ENCODE results near the gene ATF7. TPM values are rescaled to one million over a fixed set of nuclear protein-coding genes. Genes with fewer than 3 reads are reported as not detected.

The ATF7 gene
- total RNA-seq, 5 donors from 2014 or later (not counting 1 experiment from before 2014, with no cell fraction given) = 18.9 to 29.6 (median 27.1) TPM

DNA sequence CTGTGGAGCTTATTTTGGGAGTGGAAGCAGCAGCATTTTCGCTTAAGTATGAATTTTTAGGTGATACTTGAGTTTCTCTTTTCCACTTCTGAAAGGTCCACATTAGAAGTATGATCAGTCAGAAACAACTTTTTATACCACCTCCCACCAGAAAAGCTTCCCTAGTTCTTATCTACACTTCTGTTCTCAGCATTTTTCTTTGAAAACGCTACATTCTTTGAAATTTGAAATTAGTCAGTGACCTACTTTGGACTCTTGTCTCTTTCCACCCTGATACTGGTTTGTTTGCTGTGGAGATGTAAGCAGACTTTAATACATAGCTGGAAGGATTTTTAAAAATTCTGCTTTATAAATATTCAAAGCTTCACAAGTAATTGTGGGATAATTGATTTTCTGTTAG, 152.1 kb downstream of the ATF7 start:
- DNase-seq (no peak), ATAC-seq (replicated peaks in 1 of 4) (no peak)
- peaks cover 0 to 12% of the 10 kb centered on the region in 2 experiments for H3K4me1 ChIP-seq (ENCODE audit: control insufficient read depth in 1 of 2, extremely low read depth in 1 of 2, insufficient read depth in 2 of 2, low read length in 2 of 2)
- peaks cover 48 to 52% (median 50%) of the 10 kb centered on the region in 3 donors for H3K4me1 Mint-ChIP-seq
- peaks cover 47% of the 10 kb centered on the region for H3K36me3 Mint-ChIP-seq
- H3K27me3 ChIP-seq (replicated peaks in 1 of 2; ENCODE audit: control insufficient read depth in 2 of 2, extremely low read depth in 1 of 2, insufficient read depth in 2 of 2, low read length in 1 of 2) = no peaks in the 10 kb centered on the region
- no peaks in the 10 kb centered on the region for H3K9me3 ChIP-seq
- H3K27ac Mint-ChIP-seq = peak overlapping the region; percentile 86 to 91
- H3K9me3 Mint-ChIP-seq = no peaks in the 10 kb centered on the region
- H3K27ac ChIP-seq (ENCODE audit: low read length) = peak overlapping the region; percentile 30
- ChIA-PET POLR2A (interaction anchor here in 1 of 2 donors (0.9 to 1.0 kb wide), 2 partner anchors 10 to 20 kb away, joined by 3 read pairs; no protein-coding TSS in a partner anchor), CTCF (interaction anchor here in 1 of 2 donors (0.6 to 3.2 kb wide), 6 partner anchors 10 to 284 kb away, joined by 3 to 7 read pairs (median 4); no protein-coding TSS in a partner anchor)
- H3K27me3 Mint-ChIP-seq = no peaks in the 10 kb centered on the region
- peaks cover 12 to 97% of the 10 kb centered on the region in 2 donors for H3K36me3 ChIP-seq (ENCODE audit: control insufficient read depth in 2 of 2, extremely low read depth in 1 of 2, insufficient read depth in 1 of 2, low read length in 1 of 2)
- no CpG with 5 or more reads among the region's 2 CpGs for WGBS (ENCODE audit: insufficient coverage)
- no peak overlapping the region for H3K4me3 ChIP-seq (ENCODE audit: control insufficient read depth in 1 of 2, extremely low read depth in 1 of 2, low read length in 1 of 2)
- H3K4me3 Mint-ChIP-seq = peak overlapping the region in 2 of 3 donors; percentile 1 to 26

DNA sequence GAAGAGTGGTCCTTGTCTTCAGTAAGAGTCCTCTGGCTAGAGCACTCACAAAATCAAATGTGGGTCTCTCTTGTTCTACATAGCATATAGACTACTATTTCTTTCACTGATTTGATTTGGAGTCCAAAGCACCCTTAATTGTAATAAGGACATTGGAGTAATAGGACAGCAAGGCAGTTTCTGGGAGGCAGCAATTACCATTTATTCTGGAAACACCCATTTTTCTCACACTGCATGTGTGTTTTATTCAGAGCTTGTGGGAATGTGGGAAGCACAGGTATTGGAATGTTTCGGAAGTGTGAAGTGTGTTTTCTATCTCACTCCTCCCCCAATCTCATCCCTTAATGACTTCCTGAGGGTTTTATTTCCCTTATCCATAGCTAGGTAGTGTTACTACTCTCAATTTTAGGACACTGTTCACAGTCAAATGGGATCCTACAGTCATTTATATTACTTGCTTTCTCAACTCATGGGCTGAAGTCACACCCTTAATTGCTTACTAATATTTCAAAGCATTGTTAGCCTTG, 154.1 kb downstream of the ATF7 start:
- H3K27ac Mint-ChIP-seq = peak overlapping the region; percentile 22 to 32

GRCh38 chr12:53468282-53468681, 157.9 kb downstream of the ATF7 start:
- no peak overlapping the region for H3K4me3 Mint-ChIP-seq
- WGBS (ENCODE audit: insufficient coverage) = no CpG with 5 or more reads among the region's 1 CpG
- no peak for DNase-seq
- H3K9me3 Mint-ChIP-seq = no peaks in the 10 kb centered on the region
- peaks cover 30 to 97% of the 10 kb centered on the region in 2 donors for H3K36me3 ChIP-seq (ENCODE audit: control insufficient read depth in 2 of 2, extremely low read depth in 1 of 2, insufficient read depth in 1 of 2, low read length in 1 of 2)
- H3K27ac ChIP-seq (ENCODE audit: low read length) = no peak overlapping the region
- no peaks in the 10 kb centered on the region for H3K9me3 ChIP-seq
- peaks cover 58% of the 10 kb centered on the region for H3K36me3 Mint-ChIP-seq
- ChIA-PET POLR2A (interaction anchor here in 1 of 2 donors (0.6 to 0.7 kb wide), 2 partner anchors 10 to 30 kb away, joined by 3 read pairs; no protein-coding TSS in a partner anchor), CTCF (interaction anchor here in 1 of 2 donors (1.0 kb wide), 1 partner anchor 32 kb away, joined by 3 read pairs; the partner anchor contains the start of gene TARBP2)
- peaks cover 37 to 45% (median 44%) of the 10 kb centered on the region in 3 donors for H3K4me1 Mint-ChIP-seq
- H3K27me3 Mint-ChIP-seq = no peaks in the 10 kb centered on the region
- H3K27ac Mint-ChIP-seq = no peak overlapping the region
- H3K27me3 ChIP-seq (replicated peaks in 1 of 2; ENCODE audit: control insufficient read depth in 2 of 2, extremely low read depth in 1 of 2, insufficient read depth in 2 of 2, low read length in 1 of 2) = no peaks in the 10 kb centered on the region
- H3K4me1 ChIP-seq (ENCODE audit: control insufficient read depth in 1 of 2, extremely low read depth in 1 of 2, insufficient read depth in 2 of 2, low read length in 2 of 2) = peaks cover 0 to 10% of the 10 kb centered on the region in 2 experiments
- H3K4me3 ChIP-seq (ENCODE audit: control insufficient read depth in 1 of 2, extremely low read depth in 1 of 2, low read length in 1 of 2) = no peak overlapping the region
- no peak for ATAC-seq (replicated peaks in 1 of 4)

More for the DNA sequence above, 154.1 kb downstream of the ATF7 start:
- Mint-ChIP-seq H3K4me1 (peaks cover 45 to 60% (median 51%) of the 10 kb centered on the region in 3 donors), H3K4me3 (no peak overlapping the region), H3K9me3 (no peaks in the 10 kb centered on the region), H3K36me3 (peaks cover 58% of the 10 kb centered on the region), H3K27me3 (no peaks in the 10 kb centered on the region)
- ATAC-seq (replicated peaks in 1 of 4) (no peak), DNase-seq (no peak)
- POLR2A ChIA-PET = interaction anchor here (0.6 to 1.4 kb wide), 5 partner anchors 14 to 320 kb away, joined by 4 to 10 read pairs (median 6); partner anchors contain the start of gene TARBP2 (in 1 of the 2)
- peaks cover 0 to 12% of the 10 kb centered on the region in 2 experiments for H3K4me1 ChIP-seq (ENCODE audit: control insufficient read depth in 1 of 2, extremely low read depth in 1 of 2, insufficient read depth in 2 of 2, low read length in 2 of 2)
- H3K4me3 ChIP-seq (ENCODE audit: control insufficient read depth in 1 of 2, extremely low read depth in 1 of 2, low read length in 1 of 2) = no peak overlapping the region
- H3K27ac ChIP-seq (ENCODE audit: low read length) = no peak overlapping the region
- no CpG with 5 or more reads among the region's 1 CpG for WGBS (ENCODE audit: insufficient coverage)
- H3K27me3 ChIP-seq (replicated peaks in 1 of 2; ENCODE audit: control insufficient read depth in 2 of 2, extremely low read depth in 1 of 2, insufficient read depth in 2 of 2, low read length in 1 of 2) = no peaks in the 10 kb centered on the region
- H3K9me3 ChIP-seq = no peaks in the 10 kb centered on the region
- CTCF ChIA-PET = interaction anchor here (0.6 to 0.7 kb wide), 6 partner anchors 20 to 589 kb away, joined by 3 to 8 read pairs (median 5); no protein-coding TSS in a partner anchor
- H3K36me3 ChIP-seq (ENCODE audit: control insufficient read depth in 2 of 2, extremely low read depth in 1 of 2, insufficient read depth in 1 of 2, low read length in 1 of 2) = peaks cover 23 to 97% of the 10 kb centered on the region in 2 donors

DNA sequence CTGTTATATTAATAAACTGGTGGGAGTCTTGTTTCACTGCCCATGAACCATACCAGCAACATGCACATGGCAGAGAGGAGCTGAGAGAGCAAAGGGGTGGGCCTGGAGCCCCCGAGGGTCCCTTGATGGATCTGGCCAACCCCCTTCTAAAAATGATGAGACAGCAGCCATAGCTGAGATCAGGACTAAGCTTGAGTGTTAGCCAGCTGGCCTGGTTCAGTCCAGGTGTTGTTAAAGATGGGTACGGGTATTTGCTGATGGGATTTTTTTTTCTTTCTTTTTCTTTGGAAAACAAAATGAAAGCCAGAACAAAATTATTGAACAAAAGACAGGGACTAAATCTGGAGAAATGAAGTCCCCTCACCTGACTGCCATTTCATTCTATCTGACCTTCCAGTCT, 158.3 kb downstream of the ATF7 start:
- H3K36me3 Mint-ChIP-seq = peaks cover 61% of the 10 kb centered on the region
- H3K27ac ChIP-seq (ENCODE audit: low read length) = no peak overlapping the region
- ChIA-PET CTCF (interaction anchor here in 1 of 2 donors (1.0 kb wide), 1 partner anchor 33 kb away, joined by 3 read pairs; the partner anchor contains the start of gene TARBP2), POLR2A (interaction anchor here in 1 of 2 donors (0.6 to 0.7 kb wide), 2 partner anchors 9 to 29 kb away, joined by 3 read pairs; no protein-coding TSS in a partner anchor)
- WGBS (ENCODE audit: insufficient coverage) = 100% methylated on average over 1 of the region's 2 CpGs
- ATAC-seq (replicated peaks in 1 of 4) (no peak), DNase-seq (no peak)
- H3K9me3 Mint-ChIP-seq = no peaks in the 10 kb centered on the region
- peak overlapping the region in 1 of 2 donors; percentile 34 for H3K27ac Mint-ChIP-seq
- H3K4me3 Mint-ChIP-seq = no peak overlapping the region
- peaks cover 38 to 49% (median 45%) of the 10 kb centered on the region in 3 donors for H3K4me1 Mint-ChIP-seq
- no peaks in the 10 kb centered on the region for H3K27me3 Mint-ChIP-seq
- no peak overlapping the region for H3K4me3 ChIP-seq (ENCODE audit: control insufficient read depth in 1 of 2, extremely low read depth in 1 of 2, low read length in 1 of 2)
- peaks cover 0 to 10% of the 10 kb centered on the region in 2 experiments for H3K4me1 ChIP-seq (ENCODE audit: control insufficient read depth in 1 of 2, extremely low read depth in 1 of 2, insufficient read depth in 2 of 2, low read length in 2 of 2)
- peaks cover 30 to 98% of the 10 kb centered on the region in 2 donors for H3K36me3 ChIP-seq (ENCODE audit: control insufficient read depth in 2 of 2, extremely low read depth in 1 of 2, insufficient read depth in 1 of 2, low read length in 1 of 2)
- H3K27me3 ChIP-seq (replicated peaks in 1 of 2; ENCODE audit: control insufficient read depth in 2 of 2, extremely low read depth in 1 of 2, insufficient read depth in 2 of 2, low read length in 1 of 2) = no peaks in the 10 kb centered on the region
- no peaks in the 10 kb centered on the region for H3K9me3 ChIP-seq

DNA sequence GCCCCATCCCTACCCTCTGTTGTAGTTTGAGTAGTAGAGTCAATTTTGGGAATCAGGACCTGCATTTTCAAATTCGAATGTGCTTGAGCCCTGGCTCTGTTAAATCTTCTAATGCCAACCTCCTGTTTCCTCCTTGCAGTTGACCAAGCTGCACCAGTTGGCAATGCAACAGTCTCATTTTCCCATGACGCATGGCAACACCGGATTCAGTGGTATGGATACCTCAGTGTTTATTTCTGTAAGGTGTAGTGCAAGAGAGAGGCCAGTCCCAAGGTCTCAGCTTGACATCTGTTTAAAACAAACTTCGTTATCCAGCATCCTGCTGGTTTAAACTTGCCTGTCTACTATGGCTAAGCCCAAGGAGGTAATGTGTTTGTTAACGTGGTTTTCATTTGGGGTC, 159.1 kb downstream of the ATF7 start:
- Histone ChIP-seq H3K27ac (ENCODE audit: low read length) (no peak overlapping the region), H3K36me3 (ENCODE audit: control insufficient read depth in 2 of 2, extremely low read depth in 1 of 2, insufficient read depth in 1 of 2, low read length in 1 of 2) (peaks cover 30 to 98% of the 10 kb centered on the region in 2 donors), H3K4me3 (ENCODE audit: control insufficient read depth in 1 of 2, extremely low read depth in 1 of 2, low read length in 1 of 2) (no peak overlapping the region), H3K9me3 (no peaks in the 10 kb centered on the region), H3K27me3 (replicated peaks in 1 of 2; ENCODE audit: control insufficient read depth in 2 of 2, extremely low read depth in 1 of 2, insufficient read depth in 2 of 2, low read length in 1 of 2) (no peaks in the 10 kb centered on the region), H3K4me1 (ENCODE audit: control insufficient read depth in 1 of 2, extremely low read depth in 1 of 2, insufficient read depth in 2 of 2, low read length in 2 of 2) (peaks cover 0 to 10% of the 10 kb centered on the region in 2 experiments)
- POLR2A ChIA-PET = no interaction called here
- peaks cover 36 to 47% (median 37%) of the 10 kb centered on the region in 3 donors for H3K4me1 Mint-ChIP-seq
- H3K27me3 Mint-ChIP-seq = no peaks in the 10 kb centered on the region
- no peak for ATAC-seq (replicated peaks in 1 of 4)
- CTCF ChIA-PET = no interaction called here
- DNase-seq = no peak
- 100% methylated on average over 3 of the region's 5 CpGs for WGBS (ENCODE audit: insufficient coverage)
- no peaks in the 10 kb centered on the region for H3K9me3 Mint-ChIP-seq
- no peak overlapping the region for H3K4me3 Mint-ChIP-seq
- H3K36me3 Mint-ChIP-seq = peaks cover 63% of the 10 kb centered on the region
- H3K27ac Mint-ChIP-seq = no peak overlapping the region

DNA sequence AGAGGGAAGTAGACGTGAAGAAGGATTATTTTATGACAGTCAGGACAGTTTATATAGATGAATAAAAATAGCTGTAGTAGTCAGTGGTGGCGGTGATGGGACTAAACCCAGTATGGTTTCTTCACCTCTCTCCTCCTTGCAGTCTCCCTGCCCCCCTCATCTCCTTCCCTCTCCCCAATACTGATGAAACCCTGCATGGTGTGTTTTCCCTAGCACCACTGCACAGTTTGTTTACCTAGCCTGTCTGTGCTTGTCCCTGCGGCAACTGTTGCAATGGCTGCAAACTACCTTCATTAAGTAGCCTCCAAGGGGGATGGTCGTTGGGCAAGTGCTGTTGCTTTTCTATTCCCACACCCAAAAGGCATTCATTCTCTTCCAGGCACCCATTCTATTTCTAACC, 159.5 kb downstream of the ATF7 start:
- POLR2A ChIA-PET = no interaction called here

More for the DNA sequence above, 159.5 kb downstream of the ATF7 start:
- DNase-seq (no peak), ATAC-seq (replicated peaks in 1 of 4) (no peak)
- Histone ChIP-seq H3K4me3 (ENCODE audit: control insufficient read depth in 1 of 2, extremely low read depth in 1 of 2, low read length in 1 of 2) (no peak overlapping the region), H3K36me3 (ENCODE audit: control insufficient read depth in 2 of 2, extremely low read depth in 1 of 2, insufficient read depth in 1 of 2, low read length in 1 of 2) (peaks cover 30 to 98% of the 10 kb centered on the region in 2 donors), H3K27ac (ENCODE audit: low read length) (no peak overlapping the region), H3K27me3 (replicated peaks in 1 of 2; ENCODE audit: control insufficient read depth in 2 of 2, extremely low read depth in 1 of 2, insufficient read depth in 2 of 2, low read length in 1 of 2) (no peaks in the 10 kb centered on the region), H3K4me1 (ENCODE audit: control insufficient read depth in 1 of 2, extremely low read depth in 1 of 2, insufficient read depth in 2 of 2, low read length in 2 of 2) (peaks cover 0 to 10% of the 10 kb centered on the region in 2 experiments), H3K9me3 (no peaks in the 10 kb centered on the region)
- H3K4me3 Mint-ChIP-seq = no peak overlapping the region
- peaks cover 32 to 43% (median 33%) of the 10 kb centered on the region in 3 donors for H3K4me1 Mint-ChIP-seq
- H3K9me3 Mint-ChIP-seq = no peaks in the 10 kb centered on the region
- WGBS (ENCODE audit: insufficient coverage) = 93% methylated on average over 3 of the region's 4 CpGs
- CTCF ChIA-PET = no interaction called here
- peaks cover 60% of the 10 kb centered on the region for H3K36me3 Mint-ChIP-seq
- peak overlapping the region in 1 of 2 donors; percentile 21 for H3K27ac Mint-ChIP-seq
- H3K27me3 Mint-ChIP-seq = no peaks in the 10 kb centered on the region
